ENCODE measurements around the gene GBGT1.

Gene GBGT1

GRCh38 chr9:133160742-133161546 lies 2.8 kb downstream of the GBGT1 start:
- DNase-seq, result peak; percentile 75

- no peak for DNase-seq
These were observed 5.0 kb downstream of the GBGT1 start for GRCh38 chr9:133158695-133159094.

DNA sequence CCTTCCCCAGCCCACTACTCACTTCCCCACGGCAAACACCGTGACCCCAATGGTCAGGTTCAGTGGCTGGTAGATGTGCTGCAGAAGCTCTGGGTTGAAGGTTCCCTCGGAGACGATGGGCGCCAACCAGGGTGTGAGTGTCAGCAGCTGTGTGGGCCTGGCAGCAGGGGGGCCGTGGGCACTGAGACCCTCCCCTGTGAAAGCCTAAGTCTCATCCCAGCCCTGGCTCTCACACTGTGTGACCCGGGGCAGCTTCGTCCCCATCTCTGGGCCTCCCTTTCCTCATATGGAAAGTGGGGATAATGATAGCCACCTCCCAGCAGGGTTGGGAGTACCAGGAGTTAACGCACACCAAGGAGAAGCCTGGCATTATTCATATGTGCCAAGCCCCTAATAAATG lies 8.6 kb downstream of the GBGT1 start:
- no peak for DNase-seq

DNA sequence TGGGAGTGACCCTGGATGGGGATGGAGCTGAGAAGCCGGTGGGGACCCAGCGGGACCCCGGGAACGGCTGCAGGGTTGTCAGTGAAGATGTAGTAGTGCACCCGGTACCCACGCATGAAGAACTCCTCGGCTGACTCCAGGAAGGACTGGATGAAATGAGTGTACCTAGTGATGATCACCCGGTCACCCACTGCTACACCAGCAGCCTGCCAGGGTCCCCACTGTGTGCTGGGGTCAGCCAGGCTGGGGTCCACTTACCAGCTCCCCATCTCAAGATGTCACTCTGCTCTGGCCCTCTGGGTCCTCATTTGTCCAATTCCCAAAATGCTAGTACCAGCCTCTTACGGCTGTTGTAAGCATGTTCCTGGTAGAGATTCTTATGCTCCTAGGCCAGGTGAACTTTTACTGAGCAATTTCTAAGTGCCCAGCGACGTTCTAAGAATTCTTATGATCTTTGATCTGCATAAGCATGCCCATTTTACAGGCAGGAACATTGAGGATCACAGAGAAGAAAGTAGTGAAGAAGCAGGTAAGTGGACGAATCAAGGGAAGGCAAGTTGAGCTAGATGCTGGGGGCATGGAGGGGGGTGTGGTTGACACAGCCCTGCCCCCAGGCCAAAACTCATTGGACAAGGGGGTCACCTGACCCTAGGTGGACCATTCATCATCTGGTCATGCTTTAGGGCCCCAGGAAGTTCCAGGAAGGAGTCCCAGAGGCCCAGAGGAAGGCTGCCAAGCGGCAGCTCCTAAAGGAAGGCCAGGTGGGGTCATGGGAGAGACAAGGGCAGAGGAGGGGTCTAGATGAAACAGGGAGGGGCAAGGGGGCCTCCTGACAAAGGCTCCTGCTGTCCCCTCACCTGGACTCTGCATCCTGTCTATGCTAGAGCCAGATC lies 9.4 kb downstream of the GBGT1 start:
- no peak for DNase-seq

- DNase-seq, result peak; percentile 92
These were observed 10.3 kb downstream of the GBGT1 start for GRCh38 chr9:133153227-133154096.

DNA sequence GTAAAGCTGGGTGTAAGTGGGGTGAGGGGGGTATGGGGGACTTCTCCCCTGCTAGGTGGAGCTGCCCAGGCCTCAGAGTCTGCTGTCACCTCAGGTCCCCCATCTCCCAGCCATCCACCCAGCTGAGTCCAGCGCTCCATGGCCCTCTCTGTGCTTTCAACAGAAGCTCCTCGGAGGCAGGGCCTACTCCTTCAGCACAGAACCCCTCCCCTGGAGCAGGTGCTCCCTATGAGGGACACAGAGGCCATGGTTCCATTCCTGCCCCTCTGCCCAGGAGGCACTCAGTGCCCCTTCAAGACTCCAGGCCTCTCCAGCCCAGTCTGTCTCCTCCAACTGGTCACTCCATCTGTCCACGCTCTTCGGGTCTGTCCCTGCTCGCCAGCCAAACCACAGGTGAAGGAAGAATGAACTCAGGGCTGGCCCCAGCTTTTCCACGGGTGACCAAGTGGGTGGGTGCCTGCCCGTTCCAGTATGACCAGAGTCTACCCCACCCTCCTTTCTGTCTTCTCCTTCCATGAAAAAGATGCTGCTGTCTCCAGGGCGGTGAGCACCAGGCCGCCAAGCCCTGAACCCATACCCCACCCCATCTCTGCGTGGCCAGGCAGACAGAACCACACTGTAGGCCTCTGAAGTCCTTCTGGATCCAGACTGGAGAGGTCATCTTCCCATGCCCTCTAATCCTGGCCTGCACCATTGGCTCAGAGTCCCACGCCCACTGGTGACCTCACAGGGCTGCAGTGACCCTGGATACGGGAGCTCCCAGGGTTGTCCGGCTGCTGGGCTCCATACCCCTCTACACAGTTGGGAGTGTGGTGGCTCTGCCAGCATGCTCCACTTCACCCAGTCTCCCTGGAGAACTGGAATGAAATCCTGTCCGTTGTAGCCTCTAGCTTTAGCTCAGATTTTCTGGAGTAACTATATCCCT lies 11.9 kb downstream of the GBGT1 start:
- no peak for DNase-seq

DNA sequence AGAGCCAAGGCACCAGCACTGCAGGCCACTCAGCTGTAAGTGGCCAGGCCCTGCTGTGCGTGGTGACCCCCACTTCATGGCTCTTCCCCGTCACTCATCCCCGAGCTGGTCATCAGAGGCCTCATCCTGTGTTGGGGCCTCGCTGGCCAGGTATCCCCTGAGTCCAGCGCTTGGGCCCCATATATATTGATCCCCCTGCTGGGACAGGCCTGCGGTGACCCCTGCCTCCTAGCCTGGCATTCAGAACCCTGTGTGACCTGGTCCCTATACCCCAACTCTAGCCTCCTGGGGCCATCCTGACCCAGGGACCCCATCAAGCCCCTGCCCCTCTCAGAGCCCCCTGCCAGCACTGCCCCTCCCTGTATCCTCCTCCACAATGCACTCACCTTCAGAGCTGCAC lies 12.7 kb downstream of the GBGT1 start:
- DNase-seq, result no peak

GRCh38 chr9:133149130-133150015 lies 14.3 kb downstream of the GBGT1 start:
- peak; percentile 99 for DNase-seq

- peak; percentile 85 for DNase-seq
These were observed 15.2 kb downstream of the GBGT1 start for GRCh38 chr9:133148199-133149129.

- DNase-seq, result peak; percentile 94
These were observed 16.1 kb downstream of the GBGT1 start for GRCh38 chr9:133147412-133148198.

GRCh38 chr9:133146746-133147411 lies 16.8 kb downstream of the GBGT1 start:
- no peak for DNase-seq

DNA sequence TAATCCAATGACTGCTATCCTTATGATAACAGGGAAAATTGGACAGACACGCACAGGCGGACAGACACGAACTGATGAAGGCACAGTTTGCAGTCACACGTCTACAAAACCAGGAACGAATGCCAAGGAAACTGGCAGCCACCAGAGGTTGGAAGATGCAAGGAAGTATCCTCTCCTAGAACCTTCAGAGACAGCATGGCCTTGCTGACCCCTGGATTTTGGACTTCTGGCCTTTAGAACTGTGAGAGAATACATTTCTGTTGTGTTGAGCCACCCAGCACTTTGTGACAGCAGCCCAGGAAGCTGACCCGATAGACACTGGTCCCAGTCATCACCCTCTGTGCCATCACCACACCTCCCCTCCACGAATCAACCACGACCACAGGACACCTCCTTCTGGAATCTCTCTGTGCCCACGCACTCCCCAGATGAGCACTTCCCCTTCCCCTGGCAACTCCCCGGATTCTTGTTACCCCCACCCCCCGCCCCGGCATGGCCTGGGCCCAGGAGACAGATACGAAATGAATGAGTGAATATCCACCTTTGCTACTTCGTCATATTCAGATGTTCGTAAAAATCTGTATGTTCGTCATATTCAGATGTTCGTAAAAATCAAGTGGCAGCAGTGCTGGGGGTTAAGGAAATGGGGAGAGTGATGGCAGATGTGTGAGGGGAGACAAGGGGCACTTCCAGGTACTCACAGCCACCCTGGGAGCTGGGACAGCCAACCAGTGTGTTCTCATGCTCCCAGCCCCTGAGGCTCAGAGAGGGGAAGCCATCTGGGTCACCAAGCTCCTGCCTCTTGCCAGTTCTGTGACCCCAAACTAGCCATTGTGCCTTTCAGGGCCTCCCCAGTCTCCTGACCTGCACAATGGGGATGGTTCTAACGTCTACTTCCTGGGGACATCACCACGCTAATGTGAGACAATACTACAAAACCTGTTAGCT lies 18.5 kb downstream of the GBGT1 start:
- peak; percentile 58 for DNase-seq

DNA sequence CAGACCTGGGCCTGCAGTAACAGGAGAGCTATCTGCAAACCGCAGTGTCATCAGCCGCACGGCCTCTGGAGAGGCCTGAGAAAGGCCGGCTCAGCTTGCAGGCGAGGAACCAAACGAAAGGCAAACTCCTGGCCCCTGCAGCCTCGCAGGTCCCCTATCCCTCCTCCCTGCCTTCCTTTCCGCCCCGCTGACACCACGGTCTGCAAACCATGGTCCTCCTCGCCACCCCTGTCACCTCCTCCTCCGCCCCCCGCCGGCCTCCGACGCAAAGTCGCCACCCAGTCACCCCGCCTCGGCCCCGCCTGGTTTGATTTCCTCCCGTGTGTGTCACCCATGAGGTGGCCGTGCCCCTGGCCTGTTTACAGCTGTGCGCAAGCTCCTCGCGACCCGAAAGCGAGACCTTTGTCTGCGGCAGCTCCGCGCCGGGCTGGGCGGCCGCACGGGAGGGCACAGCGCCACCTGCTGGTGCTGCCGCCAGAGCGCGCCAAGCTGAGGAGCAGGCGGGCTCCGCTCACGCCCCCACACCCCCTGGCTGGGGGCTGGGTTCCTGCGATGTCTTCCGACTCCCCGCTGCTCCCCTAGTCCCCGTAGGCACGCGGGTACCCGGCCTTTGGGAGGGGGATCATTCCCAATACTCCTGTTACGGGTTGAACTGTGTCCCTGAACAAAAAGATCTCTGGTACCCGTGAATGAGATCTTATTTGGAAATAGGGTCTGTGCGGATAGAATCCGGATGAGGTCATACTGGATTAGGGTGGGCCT lies 19.4 kb downstream of the GBGT1 start:
- peak; percentile 97 for DNase-seq

DNA sequence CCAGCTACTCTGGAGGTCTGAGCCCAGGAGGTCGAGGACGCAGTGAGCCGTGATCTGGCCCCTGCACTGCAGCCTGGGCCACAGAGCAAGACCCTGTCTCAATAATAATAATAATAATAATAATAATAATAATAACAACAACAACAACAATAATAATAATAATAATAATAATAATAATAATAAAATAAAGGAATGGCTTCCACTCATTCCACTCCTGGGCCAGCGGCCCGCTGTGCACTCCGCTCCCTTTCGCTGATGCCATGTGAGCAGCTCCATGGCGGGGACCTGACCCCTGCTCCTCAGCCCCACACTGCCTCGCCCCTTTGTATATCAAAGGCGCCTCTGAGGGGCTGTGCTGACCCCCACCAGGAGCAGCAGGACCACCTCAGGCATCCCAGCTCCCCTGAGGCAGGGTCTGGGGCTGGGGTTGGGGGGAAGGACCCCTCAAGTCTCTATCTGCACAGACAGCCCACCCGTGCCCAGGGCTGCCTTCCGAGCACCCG lies 20.0 kb downstream of the GBGT1 start:
- no peak for DNase-seq

DNA sequence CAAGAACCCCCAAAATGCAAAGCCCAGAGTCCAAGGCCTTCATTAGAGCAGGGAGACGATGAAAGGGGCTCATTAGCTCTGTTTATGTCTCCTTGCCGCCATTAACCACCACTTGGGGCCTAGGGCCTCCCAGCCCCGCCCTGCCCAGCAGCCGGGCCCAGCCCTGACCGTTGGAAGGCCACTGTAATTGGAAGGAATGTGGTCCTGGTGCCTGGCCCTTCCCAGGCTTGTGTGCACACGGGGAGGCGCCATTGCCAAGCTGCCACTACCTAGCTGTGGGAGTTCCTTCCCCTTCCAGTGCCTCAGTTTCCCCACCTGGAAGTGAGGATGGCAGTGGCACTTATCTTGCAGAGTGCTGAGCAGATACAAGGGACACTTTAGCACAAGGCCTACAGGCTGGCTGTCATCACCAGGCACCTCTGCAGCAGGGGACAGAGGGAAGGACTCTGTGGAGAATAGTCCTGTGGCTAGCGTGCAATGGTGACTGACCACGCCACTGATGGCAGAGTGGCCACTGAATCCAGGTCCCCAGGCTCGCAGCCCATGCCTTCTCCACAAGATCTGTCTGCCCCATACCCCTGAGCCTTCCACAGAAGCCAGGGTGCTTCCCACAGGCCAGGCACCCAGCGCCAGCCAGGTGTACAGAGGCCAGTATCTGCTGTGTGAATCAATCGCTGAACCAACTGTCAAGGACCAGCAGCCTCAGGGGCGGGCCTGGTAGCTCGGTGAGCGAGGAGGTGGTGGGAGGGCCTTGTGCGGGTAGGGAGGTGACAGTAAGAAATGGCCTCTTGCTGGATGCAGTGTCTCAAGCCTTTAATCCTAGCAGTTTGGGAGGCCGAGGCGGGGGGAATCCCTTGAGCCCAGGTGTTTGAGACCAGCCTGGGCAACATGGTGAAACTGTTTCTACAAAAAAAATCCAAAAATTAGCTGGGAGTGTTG lies 20.8 kb downstream of the GBGT1 start:
- DNase-seq, result peak; percentile 26

Data from DMS53 (cell line).